MM.1S (cell line): ENCODE measurements around the gene SLC6A11.

ENCODE experiments used
- EZH2 ChIP-seq: fragments of 300-600 bp; sonication (generic); optimal IDR thresholded peaks from 2 replicates; pipeline ENCODE3; 2017; ENCODE audit warnings: low read depth, mild to moderate bottlenecking, antibody characterized with exemption, low read length, mixed read lengths
- TF ChIP-seq, protein P1 (sequence below): fragments of 300-600 bp; sonication (generic); IDR thresholded peaks from 2 replicates; pipeline ENCODE4 v1.5.1; 2016; ENCODE audit warnings: antibody characterized with exemption, low read length, mixed read lengths

DNA sequence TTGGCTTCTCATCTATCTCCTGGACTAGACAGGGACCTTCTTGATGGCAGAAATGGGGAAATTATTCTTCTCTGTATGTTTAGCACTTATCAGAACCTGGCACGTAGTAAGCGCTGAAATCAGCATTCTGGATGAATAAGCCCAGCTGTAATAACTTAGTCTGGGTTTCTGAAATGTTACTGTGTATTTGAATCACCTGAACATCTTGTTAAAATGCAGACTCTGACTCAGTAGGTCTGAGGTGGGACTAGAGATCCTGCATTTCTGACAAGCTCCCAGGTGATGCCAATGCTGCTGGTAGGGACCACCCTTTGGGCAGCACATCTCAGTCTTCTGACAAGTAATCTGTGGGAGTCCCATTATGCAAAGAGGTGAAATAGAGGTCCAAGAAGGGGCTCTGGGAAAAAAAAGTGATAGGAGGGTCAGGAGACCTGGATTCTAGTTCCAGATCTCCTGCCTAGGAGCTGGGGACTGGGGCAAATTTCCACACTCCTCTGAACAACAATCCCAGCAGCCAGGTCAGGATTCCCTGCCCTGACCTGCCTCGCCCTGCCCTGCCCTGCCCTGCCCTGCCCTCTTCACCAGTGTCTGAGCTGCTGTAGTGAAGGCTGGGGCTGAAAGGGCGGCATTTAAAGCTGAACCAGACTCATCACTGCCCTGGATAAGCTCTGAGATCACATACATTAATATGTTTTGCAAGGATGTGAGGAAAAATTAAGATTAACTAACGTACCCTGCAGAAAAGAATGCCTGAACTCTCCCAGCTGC is 17.2 kb upstream of the SLC6A11 start:
- TF ChIP-seq EZH2: no peak
- TF ChIP-seq, protein P1, sequence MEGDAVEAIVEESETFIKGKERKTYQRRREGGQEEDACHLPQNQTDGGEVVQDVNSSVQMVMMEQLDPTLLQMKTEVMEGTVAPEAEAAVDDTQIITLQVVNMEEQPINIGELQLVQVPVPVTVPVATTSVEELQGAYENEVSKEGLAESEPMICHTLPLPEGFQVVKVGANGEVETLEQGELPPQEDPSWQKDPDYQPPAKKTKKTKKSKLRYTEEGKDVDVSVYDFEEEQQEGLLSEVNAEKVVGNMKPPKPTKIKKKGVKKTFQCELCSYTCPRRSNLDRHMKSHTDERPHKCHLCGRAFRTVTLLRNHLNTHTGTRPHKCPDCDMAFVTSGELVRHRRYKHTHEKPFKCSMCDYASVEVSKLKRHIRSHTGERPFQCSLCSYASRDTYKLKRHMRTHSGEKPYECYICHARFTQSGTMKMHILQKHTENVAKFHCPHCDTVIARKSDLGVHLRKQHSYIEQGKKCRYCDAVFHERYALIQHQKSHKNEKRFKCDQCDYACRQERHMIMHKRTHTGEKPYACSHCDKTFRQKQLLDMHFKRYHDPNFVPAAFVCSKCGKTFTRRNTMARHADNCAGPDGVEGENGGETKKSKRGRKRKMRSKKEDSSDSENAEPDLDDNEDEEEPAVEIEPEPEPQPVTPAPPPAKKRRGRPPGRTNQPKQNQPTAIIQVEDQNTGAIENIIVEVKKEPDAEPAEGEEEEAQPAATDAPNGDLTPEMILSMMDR: no peak
